GM21529 (cell line): ENCODE measurements around the gene XPNPEP2.

Source experiments
- ATAC-seq: cut with Tn5 transposase; IDR thresholded peaks from one replicate; pipeline ENCODE4 v1.9.1; 2021; ENCODE audit not compliant: unreplicated experiment

The XPNPEP2 gene

GRCh38 chrX:129777218-129778030 lies 38.6 kb downstream of the XPNPEP2 start:
- peak; percentile 24 for ATAC-seq

DNA sequence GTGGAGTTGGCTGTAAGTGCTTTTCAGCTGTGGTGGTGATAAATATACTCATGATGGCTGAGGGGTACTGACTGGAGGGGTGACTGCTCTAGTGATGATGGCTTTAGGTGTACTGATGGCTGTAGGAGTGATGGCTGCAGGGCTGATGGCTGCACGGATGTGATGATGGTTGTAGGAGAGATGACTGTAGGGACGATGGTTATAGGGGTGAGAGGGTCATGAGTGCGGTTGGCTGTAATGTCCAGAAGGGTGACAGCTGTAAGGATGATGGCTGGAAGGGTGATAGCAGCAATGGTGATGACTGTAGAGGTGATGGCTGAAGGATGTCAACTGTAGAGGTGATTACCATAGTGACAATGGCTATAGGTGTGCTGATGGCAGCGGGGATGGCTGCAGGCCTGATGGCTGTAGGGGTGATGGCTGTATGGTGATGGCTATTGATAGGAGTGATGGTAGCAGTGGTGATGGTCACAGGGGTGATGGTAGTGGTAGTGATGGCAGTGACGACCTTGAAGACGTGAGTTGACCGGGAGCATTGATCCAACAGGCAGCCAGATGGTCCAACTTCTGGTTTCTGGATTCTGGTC lies 40.4 kb downstream of the XPNPEP2 start:
- ATAC-seq, result no peak

GRCh38 chrX:129779747-129780146 lies 41.0 kb downstream of the XPNPEP2 start, which contains the start of gene SASH3:
SASH3 (plus strand) TSS chrX:129779949; CDS start chrX:129780098, 149 bp downstream.
- ATAC-seq, result peak; percentile 35

- no peak for ATAC-seq
Observed at GRCh38 chrX:129780441-129781105, 41.8 kb downstream of the XPNPEP2 start.

- peak; percentile 65 for ATAC-seq
Observed at GRCh38 chrX:129781134-129781672, 42.4 kb downstream of the XPNPEP2 start.

DNA sequence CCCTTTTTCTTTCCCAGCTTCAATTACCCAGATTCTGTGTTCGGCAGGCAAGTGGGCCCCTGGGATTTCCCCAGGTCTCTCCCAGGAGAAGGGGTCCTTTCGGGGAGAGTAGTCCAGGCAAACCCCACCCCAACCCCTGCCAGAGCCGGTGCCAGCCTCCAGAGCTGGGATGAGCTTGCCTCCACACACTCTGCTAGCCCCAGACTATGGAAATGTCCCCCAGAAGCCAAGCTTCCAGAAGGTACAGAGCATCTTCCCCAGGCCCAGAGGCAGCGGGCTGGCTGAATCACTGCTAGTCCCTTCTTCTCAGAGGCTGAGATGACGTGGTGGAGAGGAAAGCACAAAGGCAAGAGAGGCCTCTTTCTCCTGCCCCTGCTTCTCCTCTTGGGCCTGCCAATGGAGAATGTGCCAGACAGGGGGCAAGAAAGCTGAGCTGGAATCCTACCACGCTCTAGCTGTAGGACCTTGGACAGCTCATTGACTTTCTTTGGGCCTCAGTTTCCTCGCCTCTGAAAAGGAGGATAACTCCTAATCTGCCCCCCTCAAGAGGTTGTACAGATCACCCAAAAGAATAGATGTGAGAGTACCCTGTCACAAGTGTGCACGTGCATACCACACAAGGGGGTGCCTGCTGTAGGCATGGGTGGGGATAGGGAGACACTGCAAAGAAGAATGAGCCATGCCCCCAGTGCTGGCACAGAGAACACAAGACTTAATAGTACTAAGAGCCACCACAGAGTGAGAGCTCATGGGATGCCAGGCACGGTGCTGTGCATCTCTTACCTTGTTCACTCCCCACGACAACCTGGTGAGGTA lies 43.1 kb downstream of the XPNPEP2 start:
- ATAC-seq, result no peak

- no peak for ATAC-seq
Observed at GRCh38 chrX:129782706-129783105, 43.9 kb downstream of the XPNPEP2 start.

DNA sequence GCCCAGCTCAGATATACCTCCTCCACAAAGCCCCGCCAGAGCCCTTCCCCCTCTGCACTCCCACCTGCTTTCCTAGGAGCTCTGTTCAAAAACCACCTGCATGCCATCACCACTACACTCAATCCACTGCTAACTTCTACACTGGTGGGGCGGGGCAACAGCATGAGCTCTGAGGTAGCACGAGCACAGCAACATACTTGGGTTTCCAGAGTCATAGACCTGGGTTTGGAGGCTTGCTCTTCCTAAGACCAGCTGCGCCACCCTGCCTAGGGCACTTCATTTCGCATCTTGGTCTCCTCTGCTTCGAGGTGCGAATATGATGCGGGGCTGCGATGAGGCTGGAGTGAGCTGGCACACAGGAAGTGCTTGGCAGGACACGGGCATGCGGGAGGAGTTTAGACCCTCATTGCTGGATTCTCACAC lies 44.5 kb downstream of the XPNPEP2 start:
- ATAC-seq, result no peak

DNA sequence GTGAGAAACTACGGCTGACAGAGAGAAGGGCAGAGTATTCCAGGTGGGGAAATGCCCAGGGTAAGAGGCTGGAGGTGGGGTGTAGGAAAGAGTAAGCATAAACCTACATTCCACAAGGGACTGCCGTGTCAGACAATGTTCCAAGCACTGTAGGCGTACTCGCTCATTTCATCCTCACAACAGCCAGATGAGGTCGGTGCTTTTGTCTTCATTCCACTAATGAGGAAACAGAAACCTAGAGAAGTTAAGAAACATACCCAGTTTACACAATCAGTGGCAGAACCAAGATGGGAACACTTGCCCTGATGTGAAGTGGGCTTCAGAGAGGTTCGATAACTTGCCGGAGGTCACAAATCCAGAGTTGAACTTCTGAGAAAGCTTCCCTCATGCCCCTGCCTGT lies 45.6 kb downstream of the XPNPEP2 start:
- no peak for ATAC-seq

- no peak for ATAC-seq
Observed at GRCh38 chrX:129785160-129785947, 46.6 kb downstream of the XPNPEP2 start.

DNA sequence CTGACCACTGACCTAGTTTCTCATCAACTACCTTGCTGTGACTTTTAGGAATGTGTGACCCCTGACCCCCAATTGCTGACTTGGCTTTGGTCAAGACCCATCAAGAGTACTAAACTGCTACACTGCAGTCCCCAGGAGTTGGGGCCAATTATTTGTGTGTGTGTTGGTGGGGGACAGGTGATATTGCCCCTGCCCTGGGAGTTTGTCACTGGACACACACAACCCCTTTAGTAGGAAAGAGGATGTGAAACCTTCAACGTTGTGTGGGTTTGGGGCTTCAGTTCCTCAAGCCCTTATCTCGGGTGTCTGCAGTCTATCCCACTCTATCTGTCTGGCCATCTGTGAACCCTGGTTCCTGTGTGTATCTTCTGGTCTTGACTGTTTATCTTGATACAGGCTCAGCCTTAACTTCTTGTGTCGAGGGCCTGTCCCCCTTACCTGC lies 47.5 kb downstream of the XPNPEP2 start:
- ATAC-seq, result peak; percentile 83

GRCh38 chrX:129787336-129788055 lies 48.7 kb downstream of the XPNPEP2 start:
- no peak for ATAC-seq

GRCh38 chrX:129788527-129788926 lies 49.7 kb downstream of the XPNPEP2 start:
- ATAC-seq, result no peak

- ATAC-seq, result no peak
Observed at GRCh38 chrX:129790146-129790545, 51.4 kb downstream of the XPNPEP2 start.

DNA sequence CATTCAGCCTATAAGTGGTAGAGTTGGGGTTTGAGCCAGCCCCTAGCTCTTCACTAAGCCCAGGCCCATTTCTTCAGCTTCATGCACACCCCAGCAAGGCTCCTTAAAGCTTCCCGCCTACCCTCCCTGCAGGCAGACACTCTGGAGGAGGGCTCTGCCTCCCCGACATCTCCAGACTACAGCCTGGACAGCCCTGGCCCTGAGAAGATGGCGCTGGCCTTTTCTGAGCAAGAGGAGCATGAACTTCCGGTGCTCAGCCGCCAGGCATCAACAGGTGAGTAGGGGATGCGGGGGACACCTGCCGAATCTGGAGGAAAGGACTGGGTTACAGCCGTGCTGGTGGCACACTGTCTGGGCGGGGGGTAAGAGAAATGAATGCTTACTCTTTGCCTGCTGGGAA lies 52.0 kb downstream of the XPNPEP2 start:
- no peak for ATAC-seq

GRCh38 chrX:129791336-129791735 lies 52.6 kb downstream of the XPNPEP2 start:
- no peak for ATAC-seq

GRCh38 chrX:129791961-129792570 lies 53.3 kb downstream of the XPNPEP2 start:
- no peak for ATAC-seq

DNA sequence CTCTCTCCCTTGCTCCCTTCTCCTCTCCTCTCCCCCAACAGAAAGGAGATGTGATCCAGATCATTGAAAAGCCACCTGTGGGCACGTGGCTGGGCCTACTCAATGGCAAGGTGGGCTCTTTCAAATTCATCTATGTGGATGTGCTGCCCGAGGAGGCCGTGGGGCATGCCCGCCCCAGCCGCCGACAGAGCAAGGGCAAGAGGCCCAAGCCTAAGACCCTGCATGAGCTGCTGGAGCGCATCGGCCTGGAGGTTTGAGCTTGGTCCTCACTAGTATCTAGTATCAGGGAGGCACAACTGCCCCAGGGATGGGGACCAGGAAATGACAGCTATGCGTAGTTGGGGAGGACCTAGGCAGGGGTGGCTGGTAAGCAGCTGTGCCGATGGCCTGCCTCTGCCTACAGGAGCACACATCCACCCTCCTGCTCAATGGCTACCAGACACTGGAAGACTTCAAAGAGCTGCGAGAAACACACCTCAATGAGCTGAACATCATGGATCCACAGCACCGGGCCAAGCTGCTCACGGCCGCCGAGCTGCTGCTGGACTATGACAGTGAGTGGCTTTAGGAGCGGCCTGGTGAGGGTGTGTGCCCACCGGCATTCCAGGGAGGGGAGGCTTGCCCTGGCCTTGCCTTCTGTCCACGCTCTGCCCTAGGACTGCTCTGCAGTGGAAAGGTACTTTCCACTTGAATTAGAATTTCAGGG lies 54.0 kb downstream of the XPNPEP2 start:
- ATAC-seq, result no peak
